Liver (tissue), 3 donors: ENCODE measurements around the gene PDE4B.

Source experiments
- EGR1 ChIP-seq, 2 donors: IDR thresholded peaks; 2 replicates each; pipeline ENCODE4 v1.6.1; 2016 to 2018; ENCODE audit warnings: antibody characterized with exemption in 2 of 2, low read depth in 2 of 2
- FOXA1 ChIP-seq: IDR thresholded peaks from 2 replicates; pipeline ENCODE4 v1.6.1; 2016; ENCODE audit warnings: antibody characterized with exemption
- GABPA ChIP-seq, 2 donors: IDR thresholded peaks in 1 of 2; conservative IDR thresholded peaks in 1 of 2; 2 replicates each; pipeline ENCODE4 v1.6.1; 2016; ENCODE audit warnings: antibody characterized with exemption in 2 of 2, mild to moderate bottlenecking in 1 of 2, moderate library complexity in 1 of 2
- JUND ChIP-seq, 2 donors: IDR thresholded peaks; 2 replicates each; pipeline ENCODE4 v1.6.1; 2016; ENCODE audit warnings: antibody characterized with exemption in 2 of 2
- RAD21 ChIP-seq, 2 donors: IDR thresholded peaks; 2 replicates each; pipeline ENCODE4 v1.6.1; 2016; ENCODE audit warnings: antibody characterized with exemption in 2 of 2, mild to moderate bottlenecking in 2 of 2
- RXRA ChIP-seq, 2 donors: IDR thresholded peaks; 2 replicates each; pipeline ENCODE4 v1.6.1; 2017 to 2018; ENCODE audit warnings: antibody characterized with exemption in 2 of 2, mild to moderate bottlenecking in 1 of 2
- SP1 ChIP-seq: IDR thresholded peaks from 2 replicates; pipeline ENCODE4 v1.6.1; 2018; ENCODE audit warnings: antibody characterized with exemption, mild to moderate bottlenecking
- YY1 ChIP-seq: IDR thresholded peaks from 2 replicates; pipeline ENCODE4 v1.6.1; 2016; ENCODE audit warnings: antibody characterized with exemption, mild to moderate bottlenecking
- TF ChIP-seq, protein P1 (sequence below): fragments of 150-350 bp; IDR thresholded peaks from 2 replicates; pipeline ENCODE4 v1.5.1; 2017; ENCODE audit warnings: improper control_type of control experiment, low read depth, low read length; ENCODE audit not compliant: missing input control
- TF ChIP-seq, protein P2 (sequence below): IDR thresholded peaks from 2 replicates; pipeline ENCODE4 v1.6.1; 2016; ENCODE audit warnings: antibody characterized with exemption
- TF ChIP-seq, protein P3 (sequence below): IDR thresholded peaks from 2 replicates; pipeline ENCODE4 v1.6.1; 2016; ENCODE audit warnings: antibody characterized with exemption
- donor health status: healthy.
- donor health status: healthy.

DNA sequence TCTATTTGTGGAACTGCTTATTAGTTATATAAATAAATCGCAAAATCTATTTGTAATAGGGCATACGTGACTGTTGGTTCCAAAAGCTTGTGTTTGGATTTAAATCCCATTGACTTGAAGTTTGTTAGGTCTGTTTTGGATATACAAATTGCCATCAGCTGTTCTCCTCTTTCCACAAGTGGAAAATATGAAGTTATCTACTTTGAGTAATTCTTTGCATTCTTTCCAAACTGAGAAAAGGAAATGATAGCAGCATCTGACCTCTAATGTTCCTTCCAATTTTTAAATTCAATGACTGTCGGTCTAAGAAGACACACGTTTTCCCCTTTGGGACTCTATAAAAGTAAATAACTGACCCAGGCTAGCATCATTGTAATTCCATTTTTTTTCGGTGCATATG is 575.6 kb downstream of the PDE4B start:
- TF ChIP-seq YY1, result no peak
- TF ChIP-seq, protein P1, sequence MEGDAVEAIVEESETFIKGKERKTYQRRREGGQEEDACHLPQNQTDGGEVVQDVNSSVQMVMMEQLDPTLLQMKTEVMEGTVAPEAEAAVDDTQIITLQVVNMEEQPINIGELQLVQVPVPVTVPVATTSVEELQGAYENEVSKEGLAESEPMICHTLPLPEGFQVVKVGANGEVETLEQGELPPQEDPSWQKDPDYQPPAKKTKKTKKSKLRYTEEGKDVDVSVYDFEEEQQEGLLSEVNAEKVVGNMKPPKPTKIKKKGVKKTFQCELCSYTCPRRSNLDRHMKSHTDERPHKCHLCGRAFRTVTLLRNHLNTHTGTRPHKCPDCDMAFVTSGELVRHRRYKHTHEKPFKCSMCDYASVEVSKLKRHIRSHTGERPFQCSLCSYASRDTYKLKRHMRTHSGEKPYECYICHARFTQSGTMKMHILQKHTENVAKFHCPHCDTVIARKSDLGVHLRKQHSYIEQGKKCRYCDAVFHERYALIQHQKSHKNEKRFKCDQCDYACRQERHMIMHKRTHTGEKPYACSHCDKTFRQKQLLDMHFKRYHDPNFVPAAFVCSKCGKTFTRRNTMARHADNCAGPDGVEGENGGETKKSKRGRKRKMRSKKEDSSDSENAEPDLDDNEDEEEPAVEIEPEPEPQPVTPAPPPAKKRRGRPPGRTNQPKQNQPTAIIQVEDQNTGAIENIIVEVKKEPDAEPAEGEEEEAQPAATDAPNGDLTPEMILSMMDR, result no peak
- no peak for TF ChIP-seq RAD21 (IDR thresholded peaks at IDR 0.05)
- no peak for TF ChIP-seq EGR1 (IDR thresholded peaks at IDR 0.05; ENCODE audit: low read depth in 2 of 2)
- TF ChIP-seq FOXA1, result no peak
- peak in 1 of 2 donors; percentile 9 for TF ChIP-seq RXRA (IDR thresholded peaks at IDR 0.05)
- TF ChIP-seq SP1, result no peak
- TF ChIP-seq, protein P2, sequence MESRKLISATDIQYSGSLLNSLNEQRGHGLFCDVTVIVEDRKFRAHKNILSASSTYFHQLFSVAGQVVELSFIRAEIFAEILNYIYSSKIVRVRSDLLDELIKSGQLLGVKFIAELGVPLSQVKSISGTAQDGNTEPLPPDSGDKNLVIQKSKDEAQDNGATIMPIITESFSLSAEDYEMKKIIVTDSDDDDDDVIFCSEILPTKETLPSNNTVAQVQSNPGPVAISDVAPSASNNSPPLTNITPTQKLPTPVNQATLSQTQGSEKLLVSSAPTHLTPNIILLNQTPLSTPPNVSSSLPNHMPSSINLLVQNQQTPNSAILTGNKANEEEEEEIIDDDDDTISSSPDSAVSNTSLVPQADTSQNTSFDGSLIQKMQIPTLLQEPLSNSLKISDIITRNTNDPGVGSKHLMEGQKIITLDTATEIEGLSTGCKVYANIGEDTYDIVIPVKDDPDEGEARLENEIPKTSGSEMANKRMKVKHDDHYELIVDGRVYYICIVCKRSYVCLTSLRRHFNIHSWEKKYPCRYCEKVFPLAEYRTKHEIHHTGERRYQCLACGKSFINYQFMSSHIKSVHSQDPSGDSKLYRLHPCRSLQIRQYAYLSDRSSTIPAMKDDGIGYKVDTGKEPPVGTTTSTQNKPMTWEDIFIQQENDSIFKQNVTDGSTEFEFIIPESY, result no peak
- TF ChIP-seq GABPA (IDR thresholded peaks at IDR 0.05 in 1 of 2, conservative IDR thresholded peaks at IDR 0.05 in 1 of 2), result no peak
- no peak for TF ChIP-seq JUND (IDR thresholded peaks at IDR 0.05)
- TF ChIP-seq, protein P3, sequence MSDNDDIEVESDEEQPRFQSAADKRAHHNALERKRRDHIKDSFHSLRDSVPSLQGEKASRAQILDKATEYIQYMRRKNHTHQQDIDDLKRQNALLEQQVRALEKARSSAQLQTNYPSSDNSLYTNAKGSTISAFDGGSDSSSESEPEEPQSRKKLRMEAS, result no peak
